ENCODE results near the gene FARP2.

GRCh38 chr2:241534293-241534692 is 178.2 kb downstream of the FARP2 start:
- no peak for TF ChIP-seq CTCF (tag by site-specific recombination; IDR thresholded peaks at IDR 0.05)
- TF ChIP-seq ZBTB26 (tag by site-specific recombination; optimal IDR thresholded peaks at IDR 0.05) = no peak
- no peak for TF ChIP-seq ELK4 (IDR thresholded peaks at IDR 0.05; ENCODE audit: borderline replicate concordance, low read depth, low read length)
- TF ChIP-seq SP3 (tag by site-specific recombination; IDR thresholded peaks at IDR 0.05) = no peak
- TF ChIP-seq REPIN1 (tag by site-specific recombination; IDR thresholded peaks at IDR 0.05; ENCODE audit: low read depth) = no peak
- TF ChIP-seq, protein P1, sequence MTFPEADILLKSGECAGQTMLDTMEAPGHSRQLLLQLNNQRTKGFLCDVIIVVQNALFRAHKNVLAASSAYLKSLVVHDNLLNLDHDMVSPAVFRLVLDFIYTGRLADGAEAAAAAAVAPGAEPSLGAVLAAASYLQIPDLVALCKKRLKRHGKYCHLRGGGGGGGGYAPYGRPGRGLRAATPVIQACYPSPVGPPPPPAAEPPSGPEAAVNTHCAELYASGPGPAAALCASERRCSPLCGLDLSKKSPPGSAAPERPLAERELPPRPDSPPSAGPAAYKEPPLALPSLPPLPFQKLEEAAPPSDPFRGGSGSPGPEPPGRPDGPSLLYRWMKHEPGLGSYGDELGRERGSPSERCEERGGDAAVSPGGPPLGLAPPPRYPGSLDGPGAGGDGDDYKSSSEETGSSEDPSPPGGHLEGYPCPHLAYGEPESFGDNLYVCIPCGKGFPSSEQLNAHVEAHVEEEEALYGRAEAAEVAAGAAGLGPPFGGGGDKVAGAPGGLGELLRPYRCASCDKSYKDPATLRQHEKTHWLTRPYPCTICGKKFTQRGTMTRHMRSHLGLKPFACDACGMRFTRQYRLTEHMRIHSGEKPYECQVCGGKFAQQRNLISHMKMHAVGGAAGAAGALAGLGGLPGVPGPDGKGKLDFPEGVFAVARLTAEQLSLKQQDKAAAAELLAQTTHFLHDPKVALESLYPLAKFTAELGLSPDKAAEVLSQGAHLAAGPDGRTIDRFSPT (tag by site-specific recombination; IDR thresholded peaks at IDR 0.05) = no peak
- TF ChIP-seq MYNN (tag by site-specific recombination; IDR thresholded peaks at IDR 0.05; ENCODE audit: borderline replicate concordance) = no peak
- TF ChIP-seq ZBTB44 (tag by site-specific recombination; IDR thresholded peaks at IDR 0.05) = no peak

All from HEK293 (cell line).